ENCODE data around the gene NDUFAF7.
"Not testable (repeated sequence)": the region's sequence is repeated elsewhere in the genome, so short reads cannot be mapped to it uniquely, and the experiment has no call there.

Gene NDUFAF7

GRCh38 chr2:37231241-37232130, at the start of gene NDUFAF7, which contains the start of gene CEBPZ:
Gene NDUFAF7 (plus strand): TSS chr2:37231658. CDS start chr2:37231706, 48 bp downstream.
Gene CEBPZ (minus strand): TSS chr2:37231596. CDS start chr2:37231567, 29 bp downstream.
- peak; percentile 60 to 73 for DNase-seq (ENCODE audit: low read depth in 1 of 2, low spot score in 1 of 2)

- no peak for DNase-seq (ENCODE audit: low read depth in 1 of 2, low spot score in 1 of 2)
Measured at GRCh38 chr2:37181726-37182684, 49.5 kb upstream of the NDUFAF7 start.

- DNase-seq (ENCODE audit: low read depth in 1 of 2, low spot score in 1 of 2) = no peak
Measured at GRCh38 chr2:37188570-37188969, 42.9 kb upstream of the NDUFAF7 start, which contains the start of gene SULT6B1. Gene SULT6B1 (minus strand): TSS chr2:37188670. CDS start chr2:37188640, 30 bp downstream.

- DNase-seq (ENCODE audit: low read depth in 1 of 2, low spot score in 1 of 2) = no peak
Measured at GRCh38 chr2:37189452-37190153, 41.9 kb upstream of the NDUFAF7 start.

GRCh38 chr2:37190290-37190689, 41.2 kb upstream of the NDUFAF7 start:
- DNase-seq (ENCODE audit: low read depth in 1 of 2, low spot score in 1 of 2) = no peak

GRCh38 chr2:37191253-37191652, 40.2 kb upstream of the NDUFAF7 start:
- DNase-seq (ENCODE audit: low read depth in 1 of 2, low spot score in 1 of 2) = no peak

GRCh38 chr2:37191747-37192146, 39.7 kb upstream of the NDUFAF7 start:
- no peak for DNase-seq (ENCODE audit: low read depth in 1 of 2, low spot score in 1 of 2)

- DNase-seq (ENCODE audit: low read depth in 1 of 2, low spot score in 1 of 2) = no peak
Measured at GRCh38 chr2:37192551-37192950, 38.9 kb upstream of the NDUFAF7 start.

GRCh38 chr2:37195862-37196319, 35.6 kb upstream of the NDUFAF7 start:
- not testable (repeated sequence) for DNase-seq (ENCODE audit: low read depth in 1 of 2, low spot score in 1 of 2)

- peak; percentile 83 to 86 for DNase-seq (ENCODE audit: low read depth in 1 of 2, low spot score in 1 of 2)
Measured at GRCh38 chr2:37196320-37197195, 34.9 kb upstream of the NDUFAF7 start, which contains the start of gene CEBPZOS. Gene CEBPZOS (plus strand): TSS chr2:37196496. CDS start chr2:37199705, 3,209 bp downstream.

- no peak for DNase-seq (ENCODE audit: low read depth in 1 of 2, low spot score in 1 of 2)
Measured at GRCh38 chr2:37198681-37199065, 32.8 kb upstream of the NDUFAF7 start.

GRCh38 chr2:37201208-37201607, 30.2 kb upstream of the NDUFAF7 start:
- DNase-seq (ENCODE audit: low read depth in 1 of 2, low spot score in 1 of 2) = no peak

- DNase-seq (ENCODE audit: low read depth in 1 of 2, low spot score in 1 of 2) = no peak
Measured at GRCh38 chr2:37201766-37202165, 29.7 kb upstream of the NDUFAF7 start.

GRCh38 chr2:37203708-37204107, 27.8 kb upstream of the NDUFAF7 start:
- DNase-seq (ENCODE audit: low read depth in 1 of 2, low spot score in 1 of 2) = no peak

GRCh38 chr2:37205071-37205661, 26.3 kb upstream of the NDUFAF7 start:
- DNase-seq (ENCODE audit: low read depth in 1 of 2, low spot score in 1 of 2) = not testable (repeated sequence)

GRCh38 chr2:37205689-37206341, 25.6 kb upstream of the NDUFAF7 start:
- DNase-seq (ENCODE audit: low read depth in 1 of 2, low spot score in 1 of 2) = no peak

- not testable (repeated sequence) for DNase-seq (ENCODE audit: low read depth in 1 of 2, low spot score in 1 of 2)
Measured at GRCh38 chr2:37206760-37207159, 24.7 kb upstream of the NDUFAF7 start.

GRCh38 chr2:37211212-37211611, 20.2 kb upstream of the NDUFAF7 start:
- no peak for DNase-seq (ENCODE audit: low read depth in 1 of 2, low spot score in 1 of 2)

GRCh38 chr2:37211939-37212338, 19.5 kb upstream of the NDUFAF7 start:
- DNase-seq (ENCODE audit: low read depth in 1 of 2, low spot score in 1 of 2) = no peak

Measured in stimulated activated CD4-positive, alpha-beta T cell treated with anti-CD3 and anti-CD28 coated beads, Interleukin-15, amount 100 ng/mL, for 1 hour (primary cell).